Raji (cell line): ENCODE results near the gene MLKL.
A peak's percentile ranks its signal among the peaks of the same experiment; 100 is the strongest.

Source experiments
- POLR2A ChIP-seq: IDR thresholded peaks from 2 replicates; pipeline ENCODE4 v1.6.1; 2011; ENCODE audit warnings: low read depth, low read length, control low read depth; ENCODE audit not compliant: insufficient read depth

MLKL gene

DNA sequence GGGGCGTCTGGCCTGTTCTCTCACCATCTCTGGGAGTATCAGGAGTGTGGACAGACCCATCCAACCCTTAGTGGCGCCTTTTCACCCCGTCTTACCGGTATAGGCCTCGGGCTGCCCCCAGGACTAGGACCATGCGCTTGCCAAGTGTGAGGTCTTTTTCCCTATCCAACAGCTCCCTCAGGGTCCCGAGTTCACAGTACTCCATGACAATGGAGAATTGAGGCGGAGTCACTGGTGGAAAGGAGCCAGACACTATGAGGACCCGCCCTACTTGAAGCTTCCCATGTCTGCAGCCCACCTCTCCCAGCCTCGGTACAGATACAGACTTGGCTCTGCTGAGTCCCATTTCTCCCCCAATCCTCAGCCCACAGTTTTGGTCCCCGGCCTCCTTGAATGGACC is 18.1 kb downstream of the MLKL start:
- TF ChIP-seq POLR2A, result no peak

DNA sequence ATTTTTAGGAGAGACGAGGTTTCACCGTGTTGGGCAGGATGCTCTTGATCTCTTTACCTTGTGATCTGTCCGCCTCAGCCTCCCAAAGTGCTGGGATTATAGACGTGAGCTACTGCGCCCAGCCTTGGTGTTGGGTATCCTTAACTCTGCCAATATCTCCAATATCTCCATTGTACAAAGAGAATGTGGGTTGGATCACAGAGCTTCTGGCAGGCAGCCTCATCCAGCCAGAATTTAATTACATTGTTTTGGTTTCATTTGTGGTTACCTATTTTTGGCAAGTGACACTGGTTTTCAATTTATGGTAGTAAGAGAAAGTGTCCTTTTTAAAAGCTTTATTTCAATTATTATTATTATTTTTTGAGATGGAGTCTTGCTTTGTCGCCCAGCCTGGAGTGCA is 20.0 kb downstream of the MLKL start:
- TF ChIP-seq POLR2A, result no peak

DNA sequence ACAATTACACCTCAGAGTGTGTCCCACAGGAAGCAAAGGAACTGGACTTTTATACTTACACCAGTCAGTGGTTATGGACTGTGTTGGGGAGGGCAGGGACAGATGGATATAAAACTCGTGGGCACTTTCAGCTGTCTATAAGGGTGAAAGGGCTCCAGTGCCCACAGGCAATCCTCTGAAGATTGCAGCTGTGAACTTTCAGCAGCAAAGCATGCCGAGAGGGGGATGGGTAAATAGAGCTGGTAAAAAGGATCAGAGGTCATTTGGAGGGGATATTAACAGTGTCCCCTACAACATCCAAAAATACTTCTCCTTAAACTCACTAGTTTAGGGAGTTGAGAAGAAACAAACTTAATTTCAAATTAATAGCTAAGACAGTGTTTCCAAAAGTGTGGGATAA is 20.7 kb downstream of the MLKL start:
- TF ChIP-seq POLR2A, result no peak

DNA sequence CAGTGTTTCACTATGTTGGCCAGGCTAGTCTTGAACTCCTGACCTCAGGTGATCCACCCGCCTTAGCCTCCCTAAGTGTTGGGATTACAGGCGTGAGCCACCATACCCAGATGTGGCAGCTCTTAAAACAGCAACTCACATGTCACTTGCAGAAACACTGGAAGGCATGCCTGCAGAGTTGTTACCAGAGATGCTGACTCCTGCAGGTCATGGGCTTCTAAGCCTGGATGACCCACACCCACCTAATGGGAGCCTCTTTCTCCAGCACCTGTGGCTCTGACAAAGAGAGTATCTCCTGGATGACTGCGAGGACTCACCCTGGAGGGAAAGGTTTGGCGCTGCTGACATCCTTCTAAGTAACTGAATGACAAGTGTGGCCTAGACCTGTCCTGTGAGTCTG is 22.8 kb downstream of the MLKL start:
- no peak for TF ChIP-seq POLR2A

DNA sequence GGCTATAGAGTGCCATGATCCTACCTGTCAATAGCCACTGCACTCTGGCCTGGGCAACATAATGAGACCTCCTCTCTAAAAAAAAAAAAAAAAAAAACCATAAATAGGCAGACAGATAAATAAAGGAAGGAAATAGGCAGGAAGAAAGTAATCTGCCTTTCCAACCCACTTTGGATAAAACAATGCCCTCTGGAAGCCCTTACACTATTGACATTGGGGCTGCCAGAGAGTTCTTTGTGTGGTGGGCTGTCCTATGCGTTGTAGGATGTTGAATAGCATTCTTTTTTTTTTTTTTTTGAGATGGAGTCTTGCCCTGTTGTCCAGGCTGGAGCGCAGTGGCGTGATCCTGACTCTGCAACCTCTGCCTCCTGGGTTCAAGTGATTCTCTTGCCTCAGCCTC is 26.8 kb downstream of the MLKL start:
- TF ChIP-seq POLR2A, result no peak

DNA sequence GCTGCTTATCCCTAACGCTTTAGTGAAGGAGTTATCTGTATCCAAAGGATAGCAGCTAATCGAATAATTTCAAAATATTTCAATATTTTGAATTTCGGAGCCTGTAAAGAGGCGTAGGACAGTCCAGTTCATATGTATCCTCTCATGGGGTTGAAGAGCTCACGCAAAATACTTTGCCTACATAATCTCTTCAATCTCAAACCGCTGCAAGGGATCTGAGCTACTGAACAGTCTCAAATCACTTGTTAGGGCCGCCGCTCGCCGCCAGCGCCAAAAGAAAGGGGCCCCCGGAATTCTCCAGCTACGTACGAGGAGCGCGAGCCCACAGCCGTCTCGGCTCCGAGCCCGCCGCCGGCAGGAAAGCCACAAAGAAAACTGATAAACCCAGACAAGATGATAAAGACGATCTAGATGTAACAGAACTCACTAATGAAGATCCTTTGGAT is 33.4 kb downstream of the MLKL start:
- no peak for TF ChIP-seq POLR2A

DNA sequence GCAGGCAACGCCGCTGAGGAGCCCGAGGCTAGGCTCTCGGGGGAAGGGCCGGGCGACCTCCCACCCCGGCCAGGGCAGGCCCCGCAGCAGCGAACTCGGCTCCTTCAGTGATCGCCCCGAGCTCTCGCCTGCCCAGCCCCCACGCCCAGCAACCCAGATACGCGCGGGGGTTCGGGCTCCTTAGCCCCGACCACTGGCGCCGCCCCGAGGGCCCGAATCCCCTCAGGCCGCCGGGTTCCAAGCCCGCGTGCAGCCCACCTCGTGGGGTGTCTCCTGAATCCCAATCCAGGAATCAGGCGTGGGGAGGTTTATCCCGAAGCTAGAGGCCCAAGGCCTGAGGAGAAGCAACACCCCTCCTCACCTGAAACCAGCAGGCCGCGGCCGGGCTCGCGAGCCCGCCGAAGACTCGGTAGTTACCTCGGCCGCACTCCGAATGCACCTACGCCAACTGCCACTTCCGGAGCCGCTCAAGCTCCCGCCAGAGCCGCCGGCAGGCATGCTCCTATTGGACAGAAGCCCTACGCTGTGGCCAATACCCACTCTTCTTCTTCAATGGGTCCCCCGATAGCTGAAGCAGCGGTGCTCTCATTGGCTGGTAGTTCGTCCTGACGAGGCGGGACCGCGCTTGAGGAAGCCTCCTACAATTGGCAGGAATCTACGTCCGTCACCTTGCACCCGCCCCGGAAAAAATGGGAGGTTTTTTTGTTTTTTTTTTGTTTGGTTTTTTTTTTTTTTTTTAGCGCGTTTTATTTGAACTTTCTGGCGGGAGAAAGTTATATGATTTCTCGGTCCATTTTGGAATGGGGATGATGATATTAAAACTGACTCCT is 34.0 kb downstream of the MLKL start, which contains the start of gene RFWD3:
Gene RFWD3 (minus strand): TSS at position 453 of the 830 bp plus-strand sequence. CDS start 5,428 bp downstream, outside the sequence.
- TF ChIP-seq POLR2A, result peak; percentile 83

DNA sequence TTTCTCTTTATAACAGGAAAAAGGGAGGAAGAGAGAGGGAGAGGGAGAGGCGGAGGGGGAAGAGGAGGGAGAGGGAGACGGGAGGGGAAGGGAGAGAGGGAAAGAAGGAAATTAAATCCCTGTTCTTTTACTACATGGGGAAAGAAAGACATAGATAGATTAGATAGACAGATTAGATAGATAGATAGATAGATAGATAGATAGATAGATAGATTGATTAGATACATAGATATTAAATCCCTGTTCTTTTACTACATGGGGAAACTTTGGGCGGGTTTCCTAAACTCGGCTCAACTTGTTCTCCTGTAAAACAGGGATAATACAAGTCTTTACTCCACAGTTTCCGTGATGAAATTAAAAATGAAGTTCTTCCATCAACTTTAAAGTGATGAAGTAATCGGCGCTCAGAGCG is 34.6 kb downstream of the MLKL start:
- TF ChIP-seq POLR2A, result no peak

DNA sequence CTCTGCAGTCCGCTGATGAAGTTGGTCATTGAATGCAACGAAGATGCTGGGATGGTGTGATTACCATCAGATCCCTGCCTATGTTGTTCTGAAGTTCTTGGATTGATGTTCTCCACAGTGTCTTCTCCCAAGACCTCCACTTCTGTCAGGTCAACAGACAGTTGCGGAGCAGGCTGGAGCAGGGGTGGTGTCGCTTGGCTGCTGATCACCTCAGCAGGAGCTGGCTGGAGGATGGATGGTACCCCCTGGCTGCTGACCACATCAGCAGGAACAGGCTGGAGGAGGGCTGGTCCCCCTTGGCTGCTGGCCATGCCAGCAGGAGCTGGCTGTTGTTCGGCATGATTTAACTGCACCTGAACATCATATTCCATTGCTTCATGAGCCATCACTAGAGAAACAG is 39.6 kb downstream of the MLKL start:
- TF ChIP-seq POLR2A, result no peak

DNA sequence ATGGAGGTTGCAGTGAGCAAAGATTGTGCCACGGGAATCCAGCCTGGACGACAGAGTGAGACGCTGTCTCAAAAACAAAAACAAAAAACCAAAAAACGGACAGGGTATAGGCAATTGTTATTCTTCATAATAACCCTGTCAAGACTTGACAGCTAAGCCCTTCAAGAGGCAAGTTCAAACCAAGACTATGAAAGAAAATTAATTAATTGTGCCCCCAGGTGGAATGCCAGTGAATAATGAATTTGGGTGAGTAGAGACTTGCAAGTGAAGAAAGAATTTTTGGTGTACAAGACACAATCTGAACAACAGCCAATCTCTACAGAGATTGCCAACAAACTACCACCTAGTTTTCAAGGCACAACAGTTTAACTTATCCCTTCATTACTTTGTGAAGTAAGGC is 40.3 kb downstream of the MLKL start:
- no peak for TF ChIP-seq POLR2A

DNA sequence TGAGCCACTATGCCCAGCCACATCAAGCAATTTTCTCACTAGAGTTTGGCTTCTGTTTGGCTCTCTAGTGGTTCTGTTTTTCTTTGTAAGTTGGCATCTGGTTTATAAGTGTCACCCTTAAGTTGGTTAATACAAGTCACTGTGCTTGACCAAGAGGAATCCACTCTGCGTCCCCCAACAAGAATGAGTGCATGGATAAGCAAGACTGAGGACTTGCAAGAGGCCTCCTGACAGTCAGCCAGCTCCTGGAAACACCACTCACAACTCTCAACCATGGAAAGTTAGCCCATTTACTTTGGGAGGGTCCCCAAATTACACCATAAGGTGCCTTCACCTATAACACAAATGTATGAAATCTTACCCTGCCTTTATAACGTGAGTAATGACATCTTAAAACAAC is 41.6 kb downstream of the MLKL start:
- no peak for TF ChIP-seq POLR2A

DNA sequence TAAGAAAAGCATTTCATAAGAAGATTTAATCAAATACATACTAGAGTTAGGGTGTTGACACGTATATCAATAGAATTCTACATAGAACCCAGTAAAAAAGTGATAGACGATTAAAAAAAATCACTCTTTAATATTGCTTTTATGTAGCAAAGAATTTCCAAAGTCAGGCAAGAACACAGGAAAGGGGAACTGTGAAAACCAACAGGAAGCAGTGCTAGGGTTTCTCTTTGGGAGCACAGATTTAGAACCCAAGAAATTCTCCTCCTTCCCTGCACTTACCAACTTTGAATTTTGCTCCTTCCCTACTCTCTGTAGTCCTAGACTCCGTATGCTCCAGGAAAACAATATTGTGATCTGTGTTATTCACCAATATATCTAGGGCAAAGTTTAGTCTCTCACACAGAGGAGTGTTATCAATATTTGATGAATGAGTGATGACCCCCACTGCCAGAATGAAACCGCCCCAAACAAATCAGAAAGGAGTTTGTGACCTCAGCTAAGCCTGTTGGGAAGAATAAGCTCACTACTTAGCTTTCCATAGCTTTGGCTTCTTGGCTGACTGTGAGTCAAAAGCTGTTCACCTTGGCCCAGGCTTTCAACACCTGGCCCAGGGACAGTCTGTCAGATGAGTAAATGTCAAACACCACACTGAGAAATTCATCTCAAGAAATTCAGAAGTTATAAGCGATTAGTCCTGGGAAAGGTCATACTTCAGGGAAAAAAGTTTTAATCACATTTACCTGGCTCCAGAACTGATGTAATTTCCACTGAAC is 42.6 kb downstream of the MLKL start:
- no peak for TF ChIP-seq POLR2A

DNA sequence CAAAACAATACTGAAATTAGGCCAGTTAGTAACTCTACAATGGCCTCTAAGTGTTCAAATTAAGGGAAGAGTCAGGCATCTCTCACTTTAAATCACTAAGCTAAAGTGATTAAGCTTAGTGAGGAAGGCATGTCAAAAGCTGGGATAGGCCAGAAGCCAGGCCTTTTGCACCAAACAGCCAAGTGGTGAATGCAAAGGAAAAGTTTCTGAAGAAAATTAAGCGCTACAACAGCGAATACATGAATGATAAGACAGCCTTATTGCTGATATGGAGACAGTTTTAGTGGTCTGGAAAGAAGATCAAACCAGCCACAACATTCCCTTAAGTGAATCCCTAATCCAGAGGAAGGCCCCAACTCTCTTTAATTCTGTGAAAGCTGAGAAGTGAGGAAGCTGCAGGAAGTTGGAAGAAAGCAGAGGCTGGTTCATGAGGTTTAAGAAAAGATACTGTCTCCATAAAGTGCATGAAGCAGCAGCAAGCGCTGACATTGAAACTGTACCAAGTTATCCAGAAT is 46.1 kb downstream of the MLKL start:
- no peak for TF ChIP-seq POLR2A

DNA sequence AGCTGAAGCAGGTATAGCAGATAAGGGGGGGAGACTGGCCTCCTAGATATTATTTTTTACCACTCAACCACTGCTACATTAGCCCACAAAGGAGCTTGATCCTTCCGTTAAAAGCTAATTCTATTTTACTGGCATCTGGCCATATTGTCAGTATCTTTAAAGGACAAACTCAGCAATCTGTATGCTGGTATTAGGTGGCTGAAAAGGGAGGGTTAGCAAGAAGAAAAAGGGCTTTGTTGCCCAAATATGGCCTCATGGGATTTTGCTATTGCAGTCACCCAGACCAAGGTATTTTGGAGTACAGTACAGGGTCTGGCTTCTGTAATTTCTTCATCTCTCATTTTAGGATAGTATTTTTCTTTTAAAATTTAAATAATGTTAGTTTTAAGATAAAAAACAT is 48.4 kb downstream of the MLKL start:
- no peak for TF ChIP-seq POLR2A

DNA sequence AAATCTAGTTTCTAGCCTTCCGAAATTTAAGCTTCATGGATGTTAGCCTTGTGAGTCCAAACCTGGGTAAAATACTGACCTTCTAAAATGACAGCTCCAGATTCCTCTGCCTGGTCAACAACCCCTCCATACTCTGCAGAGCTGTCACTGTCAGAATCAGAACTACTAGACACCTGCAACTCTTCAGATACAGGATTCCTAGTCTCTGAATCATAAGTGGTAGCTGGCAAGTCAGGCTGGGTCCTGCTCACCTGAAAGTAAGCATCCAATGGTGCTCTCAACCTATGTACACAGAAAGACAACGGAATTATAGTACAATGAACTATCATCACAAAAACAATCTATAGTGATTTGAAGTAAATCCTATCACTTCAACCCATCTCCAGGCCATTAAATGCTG is 48.8 kb downstream of the MLKL start:
- no peak for TF ChIP-seq POLR2A

DNA sequence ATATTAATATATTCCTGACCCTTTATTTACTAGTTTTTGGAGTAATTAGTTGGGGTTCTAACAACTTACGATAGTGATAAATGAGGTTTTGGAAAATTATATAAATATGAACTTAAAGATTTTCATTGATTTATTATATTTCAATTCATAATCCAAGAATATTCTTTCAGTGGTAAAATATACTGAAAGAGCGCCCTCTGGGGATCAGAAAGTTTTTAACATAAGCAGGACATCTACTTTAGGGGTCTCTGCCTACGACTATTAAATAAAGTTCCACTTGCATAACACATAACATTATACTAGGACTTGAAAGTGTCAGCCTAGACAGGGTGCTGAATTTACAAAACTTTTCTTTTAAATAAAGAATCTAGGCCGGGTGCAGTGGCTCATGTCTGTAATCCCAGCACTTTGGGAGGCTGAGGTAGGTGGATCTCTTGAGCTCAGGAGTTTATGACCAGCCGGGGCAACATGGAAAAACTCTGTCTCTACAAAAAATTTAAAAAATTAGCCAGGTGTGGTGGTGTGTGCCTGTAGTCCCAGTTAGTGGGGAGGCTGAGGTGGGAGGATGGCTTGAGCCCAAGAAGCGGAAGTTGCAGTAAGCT is 49.6 kb downstream of the MLKL start:
- TF ChIP-seq POLR2A, result no peak

DNA sequence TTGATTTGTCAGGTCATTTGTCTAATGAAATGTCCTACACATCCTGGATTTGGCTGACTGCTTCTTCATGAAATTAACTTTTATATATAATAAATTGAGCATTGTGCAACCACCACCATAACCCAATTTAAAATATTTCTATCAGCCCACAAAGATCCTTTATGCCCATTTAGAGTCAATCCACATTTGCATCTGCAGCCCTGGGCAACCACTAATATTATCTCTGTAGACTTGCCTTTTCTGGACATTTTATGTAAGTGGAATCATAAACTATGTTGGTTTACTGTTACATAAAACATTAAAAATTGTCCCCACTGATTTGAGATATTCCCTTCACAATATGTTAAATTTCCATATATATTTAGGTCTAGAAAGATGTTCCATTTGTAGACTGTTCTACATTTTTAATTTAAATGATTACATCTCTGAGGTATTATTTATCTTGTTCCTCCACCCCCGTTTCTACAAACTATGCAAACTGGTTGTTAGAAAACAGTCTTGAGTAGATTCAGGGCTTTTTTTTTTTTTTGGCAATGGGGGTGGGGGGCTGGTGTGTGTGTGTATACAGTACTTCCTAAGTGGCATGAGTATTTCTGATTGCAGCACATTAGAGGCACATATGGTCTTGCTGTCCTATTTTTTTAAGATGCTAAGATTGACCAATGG is 50.7 kb downstream of the MLKL start:
- TF ChIP-seq POLR2A, result no peak
